GM13977 (cell line): ENCODE measurements around the gene DLEC1.
A peak's percentile ranks its signal among the peaks of the same experiment; 100 is the strongest.

Experiments used
- DNase-seq: peaks from one replicate; pipeline ENCODE4 v3.0.0; 2012; ENCODE audit warnings: low spot score
- CTCF ChIP-seq: IDR thresholded peaks from 2 replicates; pipeline ENCODE4 v1.5.1; 2012; ENCODE audit warnings: mild to moderate bottlenecking, control low read depth; ENCODE audit not compliant: insufficient read depth; ENCODE audit errors: extremely low read depth, missing control alignments
- in situ Hi-C: fragments of 300-500 bp; cut with MboI; formaldehyde crosslinking; loops from one replicate; pipeline ENCODE4 v1.12.0; 2022; ENCODE audit warnings: low sequenced_read_pairs, low pct_unique_long_range_greater_than_20kb, mixed read lengths, inconsistent platforms; ENCODE audit not compliant: unreplicated experiment

Gene DLEC1

GRCh38 chr3:38136393-38136776 is 97.4 kb downstream of the DLEC1 start:
- in situ Hi-C loops, result no loop called here
- DNase-seq, result peak; percentile 43
- TF ChIP-seq CTCF, result no peak

- in situ Hi-C loops, result no loop called here
- DNase-seq, result peak; percentile 98
- TF ChIP-seq CTCF, result no peak
Observed at GRCh38 chr3:38136777-38137614, 98.0 kb downstream of the DLEC1 start, which contains the start of gene ACAA1. TSS of gene ACAA1 (minus strand) at chr3:38137127. CDS start at chr3:38137035, 92 bp downstream.

DNA sequence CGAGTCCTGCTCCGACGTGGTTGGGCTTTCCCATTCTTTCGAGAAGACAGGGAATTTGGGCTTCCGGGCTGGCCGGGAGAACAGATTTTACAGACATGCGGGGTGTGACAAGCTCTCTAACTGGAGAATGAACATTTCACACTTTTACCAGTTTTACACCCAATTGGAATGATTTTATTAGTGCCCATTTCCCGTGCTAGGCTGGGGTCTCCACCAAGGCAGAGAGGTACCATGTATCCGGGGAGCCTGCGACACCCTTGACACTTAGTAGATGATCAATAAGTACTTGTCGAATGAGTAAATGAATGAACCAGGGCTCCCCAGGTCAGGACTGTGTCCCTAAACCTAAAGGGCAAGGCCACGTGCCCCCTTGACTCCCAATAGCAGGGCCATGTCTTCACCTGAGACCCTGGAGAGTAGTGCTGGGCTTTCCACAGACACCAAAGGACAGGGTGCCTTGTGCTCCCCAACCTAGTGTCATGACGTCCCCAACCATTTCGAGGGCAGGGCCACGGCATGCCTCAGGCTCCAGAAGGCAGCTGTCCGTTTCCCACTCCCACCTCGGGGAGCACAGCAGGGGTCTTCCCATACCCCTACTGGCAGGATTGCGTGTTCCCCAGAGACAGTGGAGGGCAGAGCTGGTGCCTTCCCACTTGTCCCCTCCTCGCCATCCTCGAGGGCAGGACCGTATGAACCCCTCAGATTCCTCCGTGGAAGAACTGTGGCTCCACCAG is 98.8 kb downstream of the DLEC1 start:
- peak; percentile 52 for DNase-seq
- TF ChIP-seq CTCF, result no peak
- in situ Hi-C loops, result no loop called here

- in situ Hi-C loops, result no loop called here
- TF ChIP-seq CTCF, result no peak
- peak; percentile 80 for DNase-seq
Observed at GRCh38 chr3:38138349-38139190, 99.6 kb downstream of the DLEC1 start, which contains the start of gene MYD88. TSS of gene MYD88 (plus strand) at chr3:38138661. CDS start at chr3:38138701, 40 bp downstream.

- no peak for TF ChIP-seq CTCF
- in situ Hi-C loops, result no loop called here
- no peak for DNase-seq
Observed at GRCh38 chr3:38139191-38139590, 100.2 kb downstream of the DLEC1 start.

GRCh38 chr3:38139652-38140051 is 100.6 kb downstream of the DLEC1 start:
- peak; percentile 4 for DNase-seq
- in situ Hi-C loops, result no loop called here
- no peak for TF ChIP-seq CTCF
